Kasumi-1 (cell line): ENCODE data around the gene IGSF3.
"Not testable (repeated sequence)": the region's sequence is repeated elsewhere in the genome, so short reads cannot be mapped to it uniquely, and the experiment has no call there.

Experiments
- DNase-seq, 2 experiments: peaks; one replicate each; lab custom pipeline; 2025; lab: John Stamatoyannopoulos, UW

Gene IGSF3

DNA sequence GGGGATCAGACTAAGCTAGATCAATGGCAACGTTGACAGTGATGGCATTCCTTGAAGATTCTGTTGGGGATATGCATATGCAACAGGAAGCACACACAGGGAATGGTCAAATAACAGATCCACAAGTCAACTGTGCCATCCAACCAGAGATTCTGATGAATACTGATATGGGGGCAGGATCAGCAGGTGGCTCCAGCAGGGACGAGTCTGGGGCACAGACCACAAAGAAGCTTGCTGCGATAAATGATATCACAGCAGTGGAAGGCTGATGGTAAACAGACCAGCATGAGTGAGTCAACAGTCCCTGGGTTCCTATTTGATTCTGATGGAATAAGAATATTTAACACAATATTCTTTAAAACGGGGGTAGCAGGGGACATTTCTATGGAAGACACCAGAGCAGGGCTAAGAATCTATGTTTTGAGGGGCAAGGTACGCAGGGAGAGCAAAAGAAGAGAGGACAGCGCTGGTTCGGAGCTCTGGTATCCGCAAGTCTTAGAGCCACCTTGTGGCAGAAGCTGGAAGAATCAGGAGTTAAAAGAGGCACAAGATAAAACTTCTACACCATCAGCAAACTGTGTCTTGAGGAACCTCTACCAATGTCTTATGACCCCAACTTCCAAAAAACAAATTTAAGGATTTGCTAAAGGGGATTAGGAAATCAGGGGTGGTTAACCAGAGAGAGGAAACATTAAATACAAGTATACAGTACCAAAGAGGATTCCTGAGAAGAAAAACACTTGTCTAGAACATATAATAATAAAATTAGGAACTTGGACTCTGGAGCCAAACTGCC, 71.4 kb downstream of the IGSF3 start:
- DNase-seq, result peak; percentile 24 to 66

DNA sequence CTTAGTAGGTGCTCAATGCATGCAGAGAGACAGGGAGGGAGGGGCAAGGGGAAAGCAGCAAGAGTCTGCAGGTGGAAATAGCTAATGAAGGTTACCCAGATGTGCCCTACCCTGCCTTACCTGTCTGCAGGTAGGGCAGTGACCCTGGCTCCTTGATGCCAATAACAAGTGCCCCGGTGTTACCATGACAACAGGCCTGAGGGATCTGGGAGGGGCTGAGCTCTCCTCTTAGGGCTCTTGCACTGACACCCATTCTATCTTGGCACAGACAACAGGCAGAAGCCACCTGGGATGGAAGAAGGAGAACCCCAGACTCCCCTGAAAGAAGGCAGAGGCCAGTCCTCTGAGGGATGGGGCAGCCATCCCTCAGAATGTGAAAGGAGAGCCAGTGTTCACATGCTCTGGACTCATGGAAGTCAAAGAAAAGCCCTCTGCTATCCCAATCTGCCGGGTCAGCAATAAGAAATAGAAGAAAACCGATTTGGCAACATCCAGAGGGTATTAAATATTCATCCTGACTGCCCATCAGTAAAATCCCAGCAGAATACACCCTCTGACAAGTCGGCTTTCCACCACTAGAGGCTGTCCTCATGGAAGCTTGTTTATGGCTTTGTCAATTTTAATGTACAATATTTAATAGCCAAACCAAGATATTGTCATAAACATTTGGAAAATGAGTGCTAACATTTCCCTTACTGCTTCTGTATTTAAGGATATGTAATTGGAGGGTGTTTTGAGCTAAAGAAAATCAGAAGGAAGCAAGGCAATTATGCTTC, 72.3 kb downstream of the IGSF3 start:
- peak; percentile 8 to 22 for DNase-seq

DNA sequence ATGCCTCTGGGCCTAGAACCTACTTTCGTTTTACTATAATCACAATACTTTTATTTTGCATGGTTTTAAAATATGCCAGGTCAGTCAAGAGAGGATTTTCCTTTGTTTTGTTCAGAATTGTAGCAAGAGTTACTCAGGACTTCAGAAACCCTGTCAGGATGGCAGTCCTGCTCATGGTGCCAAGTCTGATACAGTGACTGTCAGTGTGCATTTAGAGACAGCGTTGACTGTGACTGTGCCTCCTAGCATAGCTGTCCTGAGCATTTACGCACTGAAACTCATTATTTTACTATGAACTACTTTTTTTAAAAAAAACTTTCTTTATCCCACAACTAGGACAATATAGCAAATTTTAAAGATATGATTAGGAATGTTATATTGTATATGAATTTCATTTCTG, 73.6 kb downstream of the IGSF3 start:
- not testable (repeated sequence) for DNase-seq

DNA sequence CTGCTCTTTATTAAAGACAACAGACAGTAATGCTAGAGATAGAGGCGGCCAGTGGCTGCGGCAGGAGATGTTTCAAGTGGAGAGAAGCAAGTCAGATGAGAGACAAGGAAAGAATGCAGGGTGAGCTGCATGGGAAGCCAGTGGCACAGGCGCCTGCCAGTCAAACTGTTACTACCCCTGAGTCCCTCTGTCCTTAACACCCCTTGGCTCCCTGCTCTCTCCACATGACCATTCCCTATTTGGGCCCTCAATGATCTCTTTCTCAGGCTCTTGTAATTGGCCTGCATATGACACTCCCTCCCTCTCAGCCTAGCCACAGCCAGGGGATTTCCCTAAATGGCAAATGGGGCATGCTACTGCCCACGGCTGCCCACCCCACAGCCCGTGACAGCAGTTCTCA, 74.1 kb downstream of the IGSF3 start:
- not testable (repeated sequence) for DNase-seq

GRCh38 chr1:116591951-116592605, 75.5 kb downstream of the IGSF3 start:
- DNase-seq, result not testable (repeated sequence)

DNA sequence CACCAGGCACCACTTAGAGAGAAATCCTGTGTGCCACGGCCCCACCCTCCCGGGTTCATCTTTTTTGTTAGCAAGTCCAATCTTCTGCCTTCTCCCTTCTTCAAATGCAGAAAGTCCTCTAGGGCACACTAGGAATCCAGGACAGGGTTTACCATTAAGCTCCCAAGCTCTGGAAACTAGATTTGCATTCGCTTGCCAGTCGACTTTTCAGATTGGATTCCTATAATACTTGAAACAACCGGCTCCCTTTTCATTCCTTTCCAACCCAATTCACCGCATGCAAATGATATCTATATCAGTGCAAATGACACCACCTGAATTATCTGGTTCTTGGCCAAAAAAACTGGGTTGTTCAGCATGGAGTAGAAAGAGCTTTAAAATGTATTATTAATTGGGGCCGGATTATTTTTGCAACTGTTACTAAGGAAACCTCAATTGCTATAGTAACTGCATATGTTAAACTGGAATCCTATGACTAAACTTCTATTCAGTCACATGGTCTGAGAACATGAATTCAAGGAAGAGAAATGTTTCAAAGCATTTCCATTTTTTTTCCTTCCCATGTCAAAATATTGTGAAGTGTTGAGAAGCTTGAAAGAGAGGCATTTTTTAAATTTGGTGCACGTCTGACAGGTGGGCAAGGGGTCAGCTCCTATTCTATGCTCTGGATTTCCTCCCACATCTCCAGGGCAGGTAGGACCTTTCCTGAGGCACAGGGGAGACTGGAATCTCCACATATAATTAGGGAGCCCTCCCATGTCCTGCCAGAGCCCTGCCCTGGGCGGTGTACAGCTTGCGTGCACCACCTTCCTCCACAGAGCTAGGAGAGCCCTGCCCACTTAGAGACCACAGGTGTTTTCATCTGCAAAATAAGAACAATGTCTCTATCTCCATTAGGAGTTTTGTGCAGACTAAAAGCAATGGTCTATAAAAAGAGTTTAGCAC, 76.3 kb downstream of the IGSF3 start:
- not testable (repeated sequence) for DNase-seq

- DNase-seq, result not testable (repeated sequence)
Observed at GRCh38 chr1:116590359-116591005, 77.1 kb downstream of the IGSF3 start.

- not testable (repeated sequence) for DNase-seq
Observed at GRCh38 chr1:116589101-116589735, 78.3 kb downstream of the IGSF3 start.

- DNase-seq, result no peak
Observed at GRCh38 chr1:116587501-116588227, 79.9 kb downstream of the IGSF3 start.

DNA sequence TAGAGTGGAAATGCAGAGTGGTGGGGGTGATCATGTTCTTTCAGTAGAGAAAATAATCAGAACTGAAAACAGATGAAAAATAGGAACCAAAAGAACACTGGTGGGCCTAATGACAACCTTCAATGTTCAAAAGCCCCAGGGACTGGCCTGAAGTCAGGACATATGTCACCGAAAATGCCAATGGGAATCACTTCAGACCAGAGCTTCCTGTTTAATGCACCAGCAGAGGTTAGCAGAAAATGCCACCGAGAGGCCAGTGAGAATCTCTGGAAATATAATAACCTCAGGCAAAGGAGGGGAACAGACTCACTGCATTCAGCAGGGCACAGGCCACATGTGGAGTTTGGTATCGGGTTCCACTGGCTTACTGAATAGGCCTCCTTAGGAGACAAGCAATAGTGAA, 80.8 kb downstream of the IGSF3 start:
- DNase-seq, result no peak

DNA sequence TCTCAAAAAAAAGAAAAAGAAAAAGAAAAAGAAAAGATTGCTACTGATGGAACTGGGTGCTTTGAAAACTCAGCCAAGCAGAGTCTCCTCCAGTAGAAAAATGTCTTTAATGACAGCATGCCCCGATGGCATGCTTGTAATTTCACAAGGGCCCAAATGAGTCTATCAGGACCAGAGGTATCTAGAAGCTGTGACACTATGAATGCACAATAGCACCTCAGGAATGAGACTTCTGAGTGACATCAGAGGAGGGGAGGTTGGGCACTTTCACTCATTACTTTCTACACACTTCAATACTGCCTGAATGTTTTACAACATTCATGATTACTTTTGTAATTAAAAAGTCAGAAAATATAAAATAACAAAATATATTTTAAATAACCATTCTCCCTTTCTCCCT, 81.6 kb downstream of the IGSF3 start:
- no peak for DNase-seq

- no peak for DNase-seq
Observed at GRCh38 chr1:116581323-116581885, 86.1 kb downstream of the IGSF3 start.

GRCh38 chr1:116580446-116581322, 86.8 kb downstream of the IGSF3 start:
- no peak for DNase-seq

DNA sequence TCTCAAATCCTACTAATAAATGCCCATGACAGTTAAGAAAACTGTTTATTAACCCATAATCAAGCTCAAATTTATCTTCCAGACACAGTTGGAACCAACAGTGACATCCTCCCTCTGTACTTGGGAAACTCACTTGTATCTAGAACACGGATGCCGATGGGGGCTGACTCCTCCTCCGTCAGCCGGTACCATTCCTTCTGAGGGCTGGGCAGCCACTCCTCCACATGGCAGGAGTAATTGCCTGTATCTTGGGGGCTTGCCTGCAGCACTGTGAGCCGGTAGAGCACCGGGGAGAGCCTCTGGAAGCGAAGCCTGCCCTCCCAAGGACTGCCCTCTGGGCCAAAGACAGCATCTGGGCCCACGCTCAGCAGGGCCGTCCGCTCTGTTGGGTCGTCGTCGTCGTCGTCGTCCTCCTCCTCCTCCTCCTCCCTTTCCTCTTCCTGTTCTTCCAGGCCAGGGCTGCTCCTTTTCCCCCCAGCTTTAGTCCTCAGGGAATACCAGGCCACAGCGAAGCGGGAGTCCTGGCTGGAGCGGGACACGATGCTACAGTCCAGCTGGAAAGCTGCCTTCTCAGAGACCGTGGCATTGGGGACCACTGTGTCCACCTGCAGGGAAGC, 88.2 kb downstream of the IGSF3 start:
- no peak for DNase-seq

- no peak for DNase-seq
Observed at GRCh38 chr1:116578581-116578980, 89.0 kb downstream of the IGSF3 start.

DNA sequence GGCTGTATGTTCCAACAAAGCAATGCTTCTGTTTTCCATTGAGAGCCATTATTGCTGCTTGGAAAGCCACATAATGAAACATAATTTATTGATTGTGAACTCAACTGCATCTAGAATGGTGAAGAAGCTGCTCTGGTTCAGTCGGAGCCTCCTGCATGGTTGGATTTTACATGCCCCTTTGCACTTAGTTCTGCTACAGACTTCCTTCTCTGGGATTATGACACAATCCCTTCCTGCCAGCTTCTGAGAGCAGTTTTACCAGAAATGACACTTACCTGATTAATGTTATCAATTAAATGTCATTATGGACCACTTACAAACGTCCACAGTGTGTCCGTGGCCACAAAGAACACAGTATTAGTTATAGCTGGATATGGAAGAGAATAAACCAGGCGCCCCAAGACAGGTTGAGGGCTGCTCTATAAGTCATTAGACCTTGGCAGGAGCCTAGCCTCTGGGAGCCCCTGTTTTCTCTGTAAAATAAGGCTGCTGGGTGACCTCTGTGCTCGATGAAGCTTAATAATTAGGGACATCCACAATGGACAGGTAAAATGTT, 89.7 kb downstream of the IGSF3 start:
- no peak for DNase-seq

- peak; percentile 67 to 73 for DNase-seq
Observed at GRCh38 chr1:116574581-116575291, 92.8 kb downstream of the IGSF3 start.
